ENCODE measurements around the gene FNIP2. TPM values are rescaled to one million over a fixed set of nuclear protein-coding genes. Genes with fewer than 3 reads are reported as not detected.

Gene FNIP2
- total and polyA plus RNA-seq, 4 donors: 8.8 to 88.7 (median 23.5) TPM

DNA sequence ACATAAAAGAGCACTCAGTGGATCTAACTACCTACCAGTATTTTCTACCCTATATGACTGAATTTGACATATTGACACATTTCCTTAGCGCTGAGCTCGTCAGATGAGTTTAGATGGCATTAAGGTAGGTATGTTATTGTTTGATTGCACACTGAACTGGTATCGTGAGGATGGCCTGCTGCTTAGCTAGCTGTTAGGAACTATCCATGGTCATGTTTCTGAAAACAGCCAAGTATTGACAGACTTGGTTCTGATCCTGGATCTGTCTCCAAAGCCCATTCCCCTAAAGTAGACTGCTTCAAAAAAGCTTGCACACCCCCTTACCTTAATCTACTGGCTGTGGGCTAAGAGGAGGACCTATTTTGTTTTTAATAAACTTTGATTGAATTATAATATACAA is 32.9 kb downstream of the FNIP2 start (continued):
- TF ChIP-seq, protein P1, sequence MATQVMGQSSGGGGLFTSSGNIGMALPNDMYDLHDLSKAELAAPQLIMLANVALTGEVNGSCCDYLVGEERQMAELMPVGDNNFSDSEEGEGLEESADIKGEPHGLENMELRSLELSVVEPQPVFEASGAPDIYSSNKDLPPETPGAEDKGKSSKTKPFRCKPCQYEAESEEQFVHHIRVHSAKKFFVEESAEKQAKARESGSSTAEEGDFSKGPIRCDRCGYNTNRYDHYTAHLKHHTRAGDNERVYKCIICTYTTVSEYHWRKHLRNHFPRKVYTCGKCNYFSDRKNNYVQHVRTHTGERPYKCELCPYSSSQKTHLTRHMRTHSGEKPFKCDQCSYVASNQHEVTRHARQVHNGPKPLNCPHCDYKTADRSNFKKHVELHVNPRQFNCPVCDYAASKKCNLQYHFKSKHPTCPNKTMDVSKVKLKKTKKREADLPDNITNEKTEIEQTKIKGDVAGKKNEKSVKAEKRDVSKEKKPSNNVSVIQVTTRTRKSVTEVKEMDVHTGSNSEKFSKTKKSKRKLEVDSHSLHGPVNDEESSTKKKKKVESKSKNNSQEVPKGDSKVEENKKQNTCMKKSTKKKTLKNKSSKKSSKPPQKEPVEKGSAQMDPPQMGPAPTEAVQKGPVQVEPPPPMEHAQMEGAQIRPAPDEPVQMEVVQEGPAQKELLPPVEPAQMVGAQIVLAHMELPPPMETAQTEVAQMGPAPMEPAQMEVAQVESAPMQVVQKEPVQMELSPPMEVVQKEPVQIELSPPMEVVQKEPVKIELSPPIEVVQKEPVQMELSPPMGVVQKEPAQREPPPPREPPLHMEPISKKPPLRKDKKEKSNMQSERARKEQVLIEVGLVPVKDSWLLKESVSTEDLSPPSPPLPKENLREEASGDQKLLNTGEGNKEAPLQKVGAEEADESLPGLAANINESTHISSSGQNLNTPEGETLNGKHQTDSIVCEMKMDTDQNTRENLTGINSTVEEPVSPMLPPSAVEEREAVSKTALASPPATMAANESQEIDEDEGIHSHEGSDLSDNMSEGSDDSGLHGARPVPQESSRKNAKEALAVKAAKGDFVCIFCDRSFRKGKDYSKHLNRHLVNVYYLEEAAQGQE (IDR thresholded peaks at IDR 0.05): no peak

DNA sequence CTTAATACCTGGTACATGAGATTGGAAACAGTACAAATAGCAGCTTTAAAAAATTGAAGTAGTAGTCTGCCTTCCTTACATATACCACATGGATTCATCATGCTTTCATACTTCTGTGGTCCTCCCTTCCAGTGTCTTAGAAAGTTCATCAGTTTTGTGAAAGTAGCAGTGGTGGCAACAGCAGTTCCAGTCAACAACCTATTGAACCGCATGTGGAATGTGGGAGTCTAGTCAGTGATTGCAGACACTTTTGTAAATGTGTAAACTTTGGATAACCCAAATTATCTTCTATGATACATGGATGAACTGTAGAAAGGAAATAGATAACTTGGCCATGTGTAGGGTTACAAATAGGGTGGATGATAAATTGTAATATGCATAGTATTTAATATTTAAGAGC is 34.1 kb downstream of the FNIP2 start:
- Histone ChIP-seq H3K4me3 (ENCODE audit: low read depth in 1 of 3, low read length in 3 of 3) (no peak overlapping the region), H3K9me3 (ENCODE audit: control insufficient read depth in 4 of 4, low read length in 3 of 4) (no peaks in the 10 kb centered on the region), H3K36me3 (ENCODE audit: control insufficient read depth in 4 of 4, insufficient read depth in 3 of 4, low read depth in 1 of 4, low read length in 3 of 4) (no peaks in the 10 kb centered on the region), H3K27me3 (ENCODE audit: control insufficient read depth in 4 of 4, insufficient read depth in 4 of 4, low read length in 3 of 4) (no peaks in the 10 kb centered on the region), H3K27ac (ENCODE audit: low read depth in 1 of 2, low read length in 2 of 2) (peak overlapping the region; percentile 2 to 14), H3K9ac (ENCODE audit: low read depth in 1 of 2, low read length in 2 of 2) (no peak overlapping the region), H3K4me1 (ENCODE audit: control insufficient read depth in 4 of 4, insufficient read depth in 4 of 4, low read length in 3 of 4) (peaks cover 11 to 67% (median 53%) of the 10 kb centered on the region in 4 donors)
- TF ChIP-seq, protein P2, sequence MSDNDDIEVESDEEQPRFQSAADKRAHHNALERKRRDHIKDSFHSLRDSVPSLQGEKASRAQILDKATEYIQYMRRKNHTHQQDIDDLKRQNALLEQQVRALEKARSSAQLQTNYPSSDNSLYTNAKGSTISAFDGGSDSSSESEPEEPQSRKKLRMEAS (IDR thresholded peaks at IDR 0.05): no peak
- TF ChIP-seq JUND (IDR thresholded peaks at IDR 0.05): no peak
- WGBS: 45% methylated on average over 1 of the region's 1 CpG
- DNase-seq (ENCODE audit: low spot score): no peak

DNA sequence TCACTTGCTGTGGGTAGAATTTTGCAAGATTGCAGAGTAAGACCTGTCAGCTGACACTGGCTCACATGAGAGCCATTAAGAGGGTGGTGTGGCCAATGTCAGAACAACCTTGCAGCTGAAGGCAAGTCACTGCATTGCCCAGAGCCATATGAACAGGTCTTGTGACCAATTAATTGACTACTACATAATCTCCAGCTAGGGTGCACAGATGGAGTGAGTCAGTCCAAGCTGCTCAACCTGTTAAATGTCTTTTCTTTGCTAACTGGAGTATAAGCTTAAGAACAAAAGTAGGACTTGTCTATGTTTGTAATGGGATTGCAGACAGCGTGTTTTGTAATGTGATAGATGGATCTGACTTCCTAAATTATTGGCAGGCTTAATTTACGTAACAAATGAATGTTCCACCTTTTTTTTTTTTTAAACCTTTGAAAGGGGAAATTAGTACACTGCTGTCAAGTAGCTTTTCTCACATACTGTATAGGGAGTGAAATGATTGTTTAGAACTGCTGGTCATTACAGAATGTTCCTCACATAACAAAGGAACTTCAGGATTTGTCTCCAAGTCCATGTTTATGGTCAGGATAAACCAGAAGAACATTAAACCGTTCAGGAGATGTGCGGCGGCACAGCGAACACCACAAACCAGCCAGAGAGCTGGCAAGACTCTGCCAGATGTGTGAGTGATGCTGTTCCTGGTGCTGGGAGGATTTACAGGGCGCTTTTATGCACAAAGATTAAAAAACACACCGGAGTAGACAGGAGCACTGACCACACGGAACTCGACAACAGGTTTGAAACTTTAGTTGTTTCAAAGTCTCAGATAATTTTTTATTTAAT is 37.0 kb downstream of the FNIP2 start:
- no peaks in the 10 kb centered on the region for H3K9me3 ChIP-seq (ENCODE audit: control insufficient read depth in 4 of 4, low read length in 3 of 4)
- TF ChIP-seq HNF4A (conservative IDR thresholded peaks at IDR 0.05) (no peak), HNF4G (IDR thresholded peaks at IDR 0.05) (no peak), YY1 (IDR thresholded peaks at IDR 0.05) (no peak), NR2F2 (IDR thresholded peaks at IDR 0.05) (no peak), RXRA (IDR thresholded peaks at IDR 0.05) (no peak), TAF1 (conservative IDR thresholded peaks at IDR 0.05) (no peak), FOXA2 (IDR thresholded peaks at IDR 0.05) (no peak), RAD21 (IDR thresholded peaks at IDR 0.05) (no peak), EGR1 (IDR thresholded peaks at IDR 0.05; ENCODE audit: low read depth in 2 of 2) (no peak), SP1 (IDR thresholded peaks at IDR 0.05) (no peak), GABPA (IDR thresholded peaks at IDR 0.05 in 1 of 2, conservative IDR thresholded peaks at IDR 0.05 in 1 of 2) (no peak), JUND (IDR thresholded peaks at IDR 0.05) (no peak), FOXA1 (IDR thresholded peaks at IDR 0.05) (no peak)
- TF ChIP-seq, protein P1 (IDR thresholded peaks at IDR 0.05): no peak
- TF ChIP-seq, protein P3, sequence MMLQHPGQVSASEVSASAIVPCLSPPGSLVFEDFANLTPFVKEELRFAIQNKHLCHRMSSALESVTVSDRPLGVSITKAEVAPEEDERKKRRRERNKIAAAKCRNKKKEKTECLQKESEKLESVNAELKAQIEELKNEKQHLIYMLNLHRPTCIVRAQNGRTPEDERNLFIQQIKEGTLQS (IDR thresholded peaks at IDR 0.05): no peak
- TF ChIP-seq, protein P2 (IDR thresholded peaks at IDR 0.05): no peak
- TF ChIP-seq, protein P4, sequence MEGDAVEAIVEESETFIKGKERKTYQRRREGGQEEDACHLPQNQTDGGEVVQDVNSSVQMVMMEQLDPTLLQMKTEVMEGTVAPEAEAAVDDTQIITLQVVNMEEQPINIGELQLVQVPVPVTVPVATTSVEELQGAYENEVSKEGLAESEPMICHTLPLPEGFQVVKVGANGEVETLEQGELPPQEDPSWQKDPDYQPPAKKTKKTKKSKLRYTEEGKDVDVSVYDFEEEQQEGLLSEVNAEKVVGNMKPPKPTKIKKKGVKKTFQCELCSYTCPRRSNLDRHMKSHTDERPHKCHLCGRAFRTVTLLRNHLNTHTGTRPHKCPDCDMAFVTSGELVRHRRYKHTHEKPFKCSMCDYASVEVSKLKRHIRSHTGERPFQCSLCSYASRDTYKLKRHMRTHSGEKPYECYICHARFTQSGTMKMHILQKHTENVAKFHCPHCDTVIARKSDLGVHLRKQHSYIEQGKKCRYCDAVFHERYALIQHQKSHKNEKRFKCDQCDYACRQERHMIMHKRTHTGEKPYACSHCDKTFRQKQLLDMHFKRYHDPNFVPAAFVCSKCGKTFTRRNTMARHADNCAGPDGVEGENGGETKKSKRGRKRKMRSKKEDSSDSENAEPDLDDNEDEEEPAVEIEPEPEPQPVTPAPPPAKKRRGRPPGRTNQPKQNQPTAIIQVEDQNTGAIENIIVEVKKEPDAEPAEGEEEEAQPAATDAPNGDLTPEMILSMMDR (IDR thresholded peaks at IDR 0.05; ENCODE audit: low read depth, low read length, missing input control): no peak
- TF ChIP-seq, protein P5, sequence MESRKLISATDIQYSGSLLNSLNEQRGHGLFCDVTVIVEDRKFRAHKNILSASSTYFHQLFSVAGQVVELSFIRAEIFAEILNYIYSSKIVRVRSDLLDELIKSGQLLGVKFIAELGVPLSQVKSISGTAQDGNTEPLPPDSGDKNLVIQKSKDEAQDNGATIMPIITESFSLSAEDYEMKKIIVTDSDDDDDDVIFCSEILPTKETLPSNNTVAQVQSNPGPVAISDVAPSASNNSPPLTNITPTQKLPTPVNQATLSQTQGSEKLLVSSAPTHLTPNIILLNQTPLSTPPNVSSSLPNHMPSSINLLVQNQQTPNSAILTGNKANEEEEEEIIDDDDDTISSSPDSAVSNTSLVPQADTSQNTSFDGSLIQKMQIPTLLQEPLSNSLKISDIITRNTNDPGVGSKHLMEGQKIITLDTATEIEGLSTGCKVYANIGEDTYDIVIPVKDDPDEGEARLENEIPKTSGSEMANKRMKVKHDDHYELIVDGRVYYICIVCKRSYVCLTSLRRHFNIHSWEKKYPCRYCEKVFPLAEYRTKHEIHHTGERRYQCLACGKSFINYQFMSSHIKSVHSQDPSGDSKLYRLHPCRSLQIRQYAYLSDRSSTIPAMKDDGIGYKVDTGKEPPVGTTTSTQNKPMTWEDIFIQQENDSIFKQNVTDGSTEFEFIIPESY (IDR thresholded peaks at IDR 0.05): no peak
- H3K27me3 ChIP-seq (ENCODE audit: control insufficient read depth in 4 of 4, insufficient read depth in 4 of 4, low read length in 3 of 4): no peaks in the 10 kb centered on the region
- H3K4me1 ChIP-seq (ENCODE audit: control insufficient read depth in 4 of 4, insufficient read depth in 4 of 4, low read length in 3 of 4): peaks cover 12 to 65% (median 47%) of the 10 kb centered on the region in 4 donors
- H3K27ac ChIP-seq (ENCODE audit: low read depth in 1 of 2, low read length in 2 of 2): peak overlapping the region; percentile 22 to 34
- no peaks in the 10 kb centered on the region for H3K36me3 ChIP-seq (ENCODE audit: control insufficient read depth in 4 of 4, insufficient read depth in 3 of 4, low read depth in 1 of 4, low read length in 3 of 4)
- H3K4me3 ChIP-seq (ENCODE audit: low read depth in 1 of 3, low read length in 3 of 3): no peak overlapping the region
- WGBS: 83% methylated on average over 10 of the region's 10 CpGs
- H3K9ac ChIP-seq (ENCODE audit: low read depth in 1 of 2, low read length in 2 of 2): no peak overlapping the region
- DNase-seq (ENCODE audit: low spot score): no peak

Measured in liver (tissue), 9 donors.